H9 (cell line): ENCODE results near the gene YES1. TPM values are rescaled to one million over a fixed set of nuclear protein-coding genes. Genes with fewer than 3 reads are reported as not detected.

Experiments used
- DNase-seq: peaks from one replicate; pipeline ENCODE4 v3.0.0-alpha.2; 2017
- H2AFZ ChIP-seq: one replicate; pipeline ENCODE4 v1.6.1; 2013; ENCODE audit warnings: mild to moderate bottlenecking, low read length, control low read depth, moderate library complexity
- H2AK5ac ChIP-seq: 2 replicates; pipeline ENCODE4 v1.6.1; 2013; ENCODE audit warnings: low read length, control low read depth, mixed read lengths; ENCODE audit not compliant: insufficient read length
- H2BK120ac ChIP-seq: one replicate; pipeline ENCODE4 v1.6.1; 2013; ENCODE audit warnings: low read depth, mild to moderate bottlenecking, low read length, control low read depth, inconsistent platforms; ENCODE audit not compliant: poor library complexity, severe bottlenecking
- H2BK12ac ChIP-seq: 2 replicates; pipeline ENCODE4 v1.6.1; 2013; ENCODE audit warnings: low read length, control low read depth, mixed read lengths, low read depth; ENCODE audit not compliant: insufficient read length
- H2BK15ac ChIP-seq: 2 replicates; pipeline ENCODE4 v1.6.1; 2013; ENCODE audit warnings: low read depth, low read length, control low read depth
- H2BK20ac ChIP-seq: one replicate; pipeline ENCODE4 v1.6.1; 2013; ENCODE audit warnings: low read depth, mild to moderate bottlenecking, low read length, control low read depth, inconsistent platforms; ENCODE audit not compliant: poor library complexity, severe bottlenecking
- H2BK5ac ChIP-seq: 2 replicates; pipeline ENCODE4 v1.6.1; 2013; ENCODE audit warnings: low read length, control low read depth, mixed read lengths; ENCODE audit not compliant: insufficient read length
- H3K14ac ChIP-seq: 2 replicates; pipeline ENCODE4 v1.6.1; 2013; ENCODE audit warnings: low read length, control low read depth; ENCODE audit not compliant: insufficient read depth
- H3K18ac ChIP-seq: 2 replicates; pipeline ENCODE4 v1.6.1; 2013; ENCODE audit warnings: low read depth, mild to moderate bottlenecking, mixed read lengths, low read length, control low read depth; ENCODE audit not compliant: insufficient read length
- H3K23ac ChIP-seq: 2 replicates; pipeline ENCODE4 v1.6.1; 2013; ENCODE audit warnings: low read length, control low read depth, mixed read lengths, low read depth; ENCODE audit not compliant: insufficient read length
- H3K23me2 ChIP-seq: 2 replicates; pipeline ENCODE4 v1.6.1; 2013; ENCODE audit warnings: low read depth, mild to moderate bottlenecking, mixed read lengths, low read length, control low read depth; ENCODE audit not compliant: insufficient read length, poor library complexity, severe bottlenecking
- H3K27ac ChIP-seq: 2 replicates; pipeline ENCODE4 v1.5.1; 2013; ENCODE audit warnings: low read length, control low read depth, mixed read lengths, low read depth; ENCODE audit not compliant: insufficient read length
- H3K27me3 ChIP-seq: 2 replicates; pipeline ENCODE4 v1.6.1; 2013; ENCODE audit warnings: low read length, control low read depth, inconsistent platforms; ENCODE audit not compliant: insufficient read depth
- H3K4ac ChIP-seq: 2 replicates; pipeline ENCODE4 v1.6.1; 2013; ENCODE audit warnings: low read depth, mild to moderate bottlenecking, control low read depth, inconsistent platforms, low read length, moderate library complexity
- H3K4me1 ChIP-seq: 2 replicates; pipeline ENCODE4 v1.6.1; 2013; ENCODE audit warnings: low read length, control low read depth, inconsistent platforms; ENCODE audit not compliant: insufficient read depth
- H3K4me2 ChIP-seq: 2 replicates; pipeline ENCODE4 v1.6.1; 2013; ENCODE audit warnings: low read length, control low read depth, mixed read lengths; ENCODE audit not compliant: insufficient read length, insufficient read depth
- H3K56ac ChIP-seq: 2 replicates; pipeline ENCODE4 v1.6.1; 2013; ENCODE audit warnings: low read depth, mild to moderate bottlenecking, mixed read lengths, low read length, control low read depth; ENCODE audit not compliant: insufficient read length
- H3K79me1 ChIP-seq: 2 replicates; pipeline ENCODE4 v1.6.1; 2013; ENCODE audit warnings: low read depth, mild to moderate bottlenecking, moderate library complexity, low read length, control low read depth, inconsistent platforms; ENCODE audit not compliant: insufficient read depth, poor library complexity, severe bottlenecking
- H3K79me2 ChIP-seq: 2 replicates; pipeline ENCODE4 v1.6.1; 2013; ENCODE audit warnings: low read length, control low read depth, inconsistent platforms; ENCODE audit not compliant: insufficient read depth
- H3K9ac ChIP-seq: 2 replicates; pipeline ENCODE4 v1.6.1; 2013; ENCODE audit warnings: low read length, control low read depth, mixed read lengths; ENCODE audit not compliant: insufficient read length; ENCODE audit errors: extremely low read depth
- H3K9me3 ChIP-seq: one replicate; pipeline ENCODE4 v1.6.1; 2013; ENCODE audit warnings: low read depth, low read length, inconsistent platforms; ENCODE audit not compliant: control insufficient read depth
- H3T11ph ChIP-seq: one replicate; pipeline ENCODE4 v1.6.1; 2013; ENCODE audit warnings: mild to moderate bottlenecking, low read length, control low read depth, inconsistent platforms
- H4K20me1 ChIP-seq: one replicate; pipeline ENCODE4 v1.6.1; 2013; ENCODE audit not compliant: control insufficient read depth, insufficient read length, insufficient read depth
- H4K5ac ChIP-seq: 2 replicates; pipeline ENCODE4 v1.6.1; 2013; ENCODE audit warnings: low read depth, mild to moderate bottlenecking, mixed read lengths, low read length, control low read depth; ENCODE audit not compliant: insufficient read length
- H4K8ac ChIP-seq: replicated peaks from 2 replicates; pipeline ENCODE4 v1.6.1; 2013; ENCODE audit warnings: low read length, control low read depth, mixed read lengths, low read depth; ENCODE audit not compliant: insufficient read length
- H4K91ac ChIP-seq: 2 replicates; pipeline ENCODE4 v1.6.1; 2013; ENCODE audit warnings: low read depth, mild to moderate bottlenecking, moderate library complexity, mixed read lengths, low read length, control low read depth; ENCODE audit not compliant: insufficient read length
- H3K27ac Mint-ChIP-seq, 3 experiments: 2 replicates in 2 of 3; 3 replicates in 1 of 3; pipeline ENCODE4 v1.8.0; 2020 to 2021; ENCODE audit warnings: mixed read lengths in 3 of 3, mild to moderate bottlenecking in 1 of 3, moderate library complexity in 1 of 3
- H3K27me3 Mint-ChIP-seq: 2 replicates; pipeline ENCODE4 v1.8.0; 2021; ENCODE audit warnings: low read depth, mild to moderate bottlenecking, moderate library complexity, mixed read lengths
- H3K36me3 Mint-ChIP-seq, 3 experiments: 2 replicates in 2 of 3; 3 replicates in 1 of 3; pipeline ENCODE4 v1.8.0; 2020 to 2021; ENCODE audit warnings: low read depth in 3 of 3, mixed read lengths in 3 of 3; ENCODE audit not compliant: insufficient read depth in 1 of 3
- H3K4me1 Mint-ChIP-seq, 2 experiments: 2 replicates each; pipeline ENCODE4 v1.8.0; 2020; ENCODE audit warnings: mixed read lengths in 2 of 2
- H3K4me3 Mint-ChIP-seq, 2 experiments: 2 replicates in 1 of 2; 3 replicates in 1 of 2; pipeline ENCODE4 v1.8.0; 2020 to 2021; ENCODE audit warnings: mild to moderate bottlenecking in 2 of 2, mixed read lengths in 2 of 2, moderate library complexity in 1 of 2
- H3K9me3 Mint-ChIP-seq, 2 experiments: 2 replicates in 1 of 2; 3 replicates in 1 of 2; pipeline ENCODE4 v1.8.0; 2020; ENCODE audit warnings: mild to moderate bottlenecking in 2 of 2, mixed read lengths in 2 of 2, moderate library complexity in 1 of 2
- WGBS: extraction: QIAGEN DNeasy Blood & Tissue Kit; methylation state at CpG from one replicate; pipeline ENCODE4 v1.1.7; 2013; ENCODE audit warnings: missing lambda C conversion rate, low lambda C conversion rate, mixed read lengths; ENCODE audit not compliant: insufficient read length; ENCODE audit errors: extremely low coverage; 5-methylcytosine and 5-hydroxymethylcytosine counted together
- total RNA-seq: library from RNA; stranded (reverse); gene quantifications from 2 replicates; pipeline ENCODE4 v1.2.1, GENCODE V29; 2021
- TF ChIP-seq, protein P1 (sequence below): fragments of 200-600 bp; sonication (generic); conservative IDR thresholded peaks from 3 replicates; pipeline ENCODE4 v1.8.0; 2021; ENCODE audit warnings: antibody characterized with exemption, mild to moderate bottlenecking

YES1 gene
- total RNA-seq, 1 experiment from 2014 or later, result 86.9 TPM

DNA sequence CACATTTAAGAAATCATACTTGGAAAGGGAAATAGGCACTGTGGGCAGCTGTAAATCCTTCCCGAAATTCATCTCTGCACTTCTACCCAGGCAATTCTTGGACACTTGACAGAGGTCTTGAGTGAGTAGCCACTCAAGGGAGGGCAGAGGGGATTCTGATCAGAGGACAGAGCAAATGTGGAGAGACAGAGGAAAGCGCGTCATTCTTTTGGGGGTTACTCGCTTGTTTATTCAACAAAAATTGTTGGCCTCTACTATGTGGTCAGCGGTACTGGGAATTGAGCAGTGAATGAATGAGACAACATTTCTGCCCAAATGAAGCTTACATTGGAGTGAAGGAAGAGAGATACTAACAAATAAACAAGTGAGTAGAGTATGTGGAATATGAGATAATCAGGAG is 41.4 kb upstream of the YES1 start:
- no peak overlapping the region for H3K14ac ChIP-seq
- H2BK20ac ChIP-seq, result no peak overlapping the region
- H3K18ac ChIP-seq, result no peak overlapping the region
- no peaks in the 10 kb centered on the region for H3K79me2 ChIP-seq
- H3K23ac ChIP-seq, result no peak overlapping the region
- H3K4me2 ChIP-seq, result no peak overlapping the region
- no peak overlapping the region for H4K8ac ChIP-seq
- H4K20me1 ChIP-seq, result no peaks in the 10 kb centered on the region
- no peak overlapping the region for H3K4ac ChIP-seq
- H2AFZ ChIP-seq, result no peak overlapping the region
- H2BK5ac ChIP-seq, result no peak overlapping the region
- no peak overlapping the region for H2BK12ac ChIP-seq
- H3K4me3 Mint-ChIP-seq, result no peak overlapping the region
- DNase-seq, result no peak
- H3K4me1 Mint-ChIP-seq, result 0 out of 4 replicates have a peak, but pooled peaks cover 0 to 2% of the 10 kb centered on the region in 2 experiments
- no peaks in the 10 kb centered on the region for H3K9me3 Mint-ChIP-seq
- H4K5ac ChIP-seq, result no peak overlapping the region
- no peak overlapping the region for H4K91ac ChIP-seq
- no peaks in the 10 kb centered on the region for H3K79me1 ChIP-seq
- no CpG with 5 or more reads among the region's 5 CpGs for WGBS
- H3K4me1 ChIP-seq, result no peaks in the 10 kb centered on the region
- H3K36me3 Mint-ChIP-seq, result no peaks in the 10 kb centered on the region
- no peak overlapping the region for H3K56ac ChIP-seq
- peaks cover 12% of the 10 kb centered on the region for H3K27me3 Mint-ChIP-seq
- H2BK120ac ChIP-seq, result no peak overlapping the region
- no peak overlapping the region for H3K9ac ChIP-seq
- H3K27ac ChIP-seq, result no peak overlapping the region
- H3K23me2 ChIP-seq, result no peaks in the 10 kb centered on the region
- no peaks in the 10 kb centered on the region for H3K9me3 ChIP-seq
- no peaks in the 10 kb centered on the region for H3K27me3 ChIP-seq
- no peak overlapping the region for H2AK5ac ChIP-seq
- H3K27ac Mint-ChIP-seq, result no peak overlapping the region
- no peak overlapping the region for H3T11ph ChIP-seq
- H2BK15ac ChIP-seq, result no peak overlapping the region
- TF ChIP-seq, protein P1, sequence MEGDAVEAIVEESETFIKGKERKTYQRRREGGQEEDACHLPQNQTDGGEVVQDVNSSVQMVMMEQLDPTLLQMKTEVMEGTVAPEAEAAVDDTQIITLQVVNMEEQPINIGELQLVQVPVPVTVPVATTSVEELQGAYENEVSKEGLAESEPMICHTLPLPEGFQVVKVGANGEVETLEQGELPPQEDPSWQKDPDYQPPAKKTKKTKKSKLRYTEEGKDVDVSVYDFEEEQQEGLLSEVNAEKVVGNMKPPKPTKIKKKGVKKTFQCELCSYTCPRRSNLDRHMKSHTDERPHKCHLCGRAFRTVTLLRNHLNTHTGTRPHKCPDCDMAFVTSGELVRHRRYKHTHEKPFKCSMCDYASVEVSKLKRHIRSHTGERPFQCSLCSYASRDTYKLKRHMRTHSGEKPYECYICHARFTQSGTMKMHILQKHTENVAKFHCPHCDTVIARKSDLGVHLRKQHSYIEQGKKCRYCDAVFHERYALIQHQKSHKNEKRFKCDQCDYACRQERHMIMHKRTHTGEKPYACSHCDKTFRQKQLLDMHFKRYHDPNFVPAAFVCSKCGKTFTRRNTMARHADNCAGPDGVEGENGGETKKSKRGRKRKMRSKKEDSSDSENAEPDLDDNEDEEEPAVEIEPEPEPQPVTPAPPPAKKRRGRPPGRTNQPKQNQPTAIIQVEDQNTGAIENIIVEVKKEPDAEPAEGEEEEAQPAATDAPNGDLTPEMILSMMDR, result no peak
